NCI-H460 (cell line): ENCODE data around the gene MED23. TPM values are rescaled to one million over a fixed set of nuclear protein-coding genes. Genes with fewer than 3 reads are reported as not detected.
"Not testable (repeated sequence)": the region's sequence is repeated elsewhere in the genome, so short reads cannot be mapped to it uniquely, and the experiment has no call there.

Experiments used
- DNase-seq: peaks from one replicate; pipeline ENCODE4 v3.0.0-alpha.2; 2016; ENCODE audit warnings: low read depth; ENCODE audit errors: extremely low read depth
- small RNA-seq, 2 experiments: library from RNA; depleted of rRNA; stranded (forward); fragments of <200 nt; gene quantifications; one replicate each; pipeline ENCODE3, GENCODE V24; 2014
- total RNA-seq: library from RNA; depleted of rRNA; stranded (reverse); fragments of >200 nt; shearing (Covaris generic); gene quantifications from 2 replicates; pipeline ENCODE4 v1.2.3, GENCODE V29; 2014; rRNA removed

The MED23 gene
- total RNA-seq, 1 experiment from 2014 or later = 20.0 TPM

GRCh38 chr6:131530936-131531335, 97.1 kb downstream of the MED23 start:
- DNase-seq = not testable (repeated sequence)

DNA sequence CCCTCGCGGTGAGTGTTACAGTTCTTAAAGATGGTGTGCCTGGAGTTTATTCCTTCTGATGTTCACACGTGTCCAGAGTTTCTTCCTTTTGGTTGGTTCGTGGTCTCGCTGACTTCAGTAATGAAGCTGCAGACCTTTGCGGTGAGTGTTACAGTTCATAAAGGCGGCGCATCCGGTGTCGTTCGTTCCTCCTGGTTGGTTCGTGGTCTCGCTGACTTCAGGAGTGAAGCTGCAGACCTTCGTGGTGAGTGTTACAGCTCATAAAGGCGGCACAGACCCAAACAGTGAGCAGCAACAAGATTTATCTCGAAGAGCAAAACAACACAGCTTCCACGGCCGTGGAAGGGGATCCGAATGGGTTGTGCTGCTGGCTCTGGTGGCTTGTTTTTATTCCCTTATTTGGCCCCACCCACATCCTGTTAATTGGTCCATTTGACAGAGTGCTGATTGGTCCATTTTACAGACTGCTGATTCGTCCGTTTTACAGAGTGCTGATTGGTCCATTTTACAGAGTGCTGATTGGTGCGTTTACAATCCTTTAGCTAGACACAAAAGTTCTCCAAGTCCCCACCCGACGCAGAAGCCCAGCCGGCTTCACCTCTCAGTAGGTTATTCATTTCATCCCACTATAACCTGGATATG, 103.2 kb downstream of the MED23 start:
- no peak for DNase-seq

GRCh38 chr6:131523988-131524673, 103.9 kb downstream of the MED23 start:
- DNase-seq = no peak

Small RNAs within 50 kb of the gene (small RNA-seq; reads per million reads assigned to genes)
- 0 reads per million in 2 experiments for gene RNU4-18P

Other genes with a start within 250 kb of the MED23 start
- not detected in 2 replicates for gene ARG1, start 55.0 kb downstream of the MED23 start, total RNA-seq
- 0.12 TPM in 1 of 2 replicates, not detected in the other for gene ENPP3, start 9.1 kb upstream of the MED23 start, total RNA-seq
- 0.05 TPM in 1 of 2 replicates, not detected in the other for gene OR2A4, start 73.2 kb upstream of the MED23 start, total RNA-seq
- not detected in 2 replicates for gene CTAGE9, start 82.8 kb upstream of the MED23 start, total RNA-seq
- gene ENPP1, start 179.8 kb upstream of the MED23 start, total RNA-seq = 1.7 and 1.9 TPM in 2 replicates